Panc1 (cell line): ENCODE results near the gene GIPC3. TPM values are rescaled to one million over a fixed set of nuclear protein-coding genes. Genes with fewer than 3 reads are reported as not detected.

Source experiments
- ATAC-seq: fragments of 200-7000 bp; cut with Tn5 transposase; 2 replicates; pipeline ENCODE4 v1.9.1; 2020; ENCODE audit warnings: mild to moderate bottlenecking, moderate library complexity
- BruUV-seq: library from RNA; stranded (reverse); fragments of 400-500 nt; replicated peaks from 2 replicates; lab custom pipeline; 2021; lab: Mats Ljungman, UMichigan
- CTCF ChIA-PET: fragments of 300-600 bp; sonication (Branson Sonifier 250); formaldehyde crosslinking; loops from one replicate; lab custom pipeline; 2022; ENCODE audit warnings: antibody characterized with exemption; lab: Charles Lee
- POLR2A ChIA-PET: fragments of 300-600 bp; sonication (Branson Sonifier 250); formaldehyde crosslinking; loops from one replicate; lab custom pipeline; 2022; ENCODE audit warnings: antibody characterized with exemption; lab: Charles Lee
- DNase-seq: peaks from one replicate; pipeline ENCODE4 v3.0.0-alpha.2; 2010; ENCODE audit warnings: low read depth, low spot score
- H3K27ac ChIP-seq: 2 replicates; pipeline ENCODE4 v1.5.1; 2011; ENCODE audit warnings: mild to moderate bottlenecking, low read length, inconsistent platforms
- H3K27me3 ChIP-seq: fragments of 200-500 bp; sonication (Bioruptor generic); 2 replicates; pipeline ENCODE4 v1.6.0; 2014; ENCODE audit warnings: low read length, inconsistent platforms; ENCODE audit not compliant: control insufficient read depth, insufficient read depth
- H3K36me3 ChIP-seq: fragments of 200-500 bp; sonication (Bioruptor generic); 2 replicates; pipeline ENCODE4 v1.5.1; 2014; ENCODE audit warnings: inconsistent platforms, mild to moderate bottlenecking, low read length, moderate library complexity; ENCODE audit not compliant: control insufficient read depth, insufficient read depth
- H3K4me1 ChIP-seq: 2 replicates; pipeline ENCODE4 v1.5.1; 2011; ENCODE audit warnings: inconsistent platforms, mild to moderate bottlenecking, low read length, moderate library complexity; ENCODE audit not compliant: control insufficient read depth, insufficient read depth
- H3K4me3 ChIP-seq, 2 experiments: 2 replicates each; pipeline ENCODE4 v1.5.1; 2011 to 2012; ENCODE audit warnings: low read depth in 2 of 2, low read length in 2 of 2, mild to moderate bottlenecking in 2 of 2, inconsistent platforms in 1 of 2, moderate library complexity in 1 of 2
- H3K9me3 ChIP-seq: fragments of 200-500 bp; sonication (Bioruptor generic); 2 replicates; pipeline ENCODE4 v1.5.1; 2014; ENCODE audit warnings: low read depth, mild to moderate bottlenecking, inconsistent platforms, low read length, moderate library complexity; ENCODE audit not compliant: control insufficient read depth, insufficient read depth
- CTCF ChIP-seq: fragments of 450-650 bp; IDR thresholded peaks from 2 replicates; pipeline ENCODE4 v1.5.1; 2017; ENCODE audit warnings: mild to moderate bottlenecking
- POLR2AphosphoS5 ChIP-seq: IDR thresholded peaks from 2 replicates; pipeline ENCODE4 v1.6.1; 2012; ENCODE audit warnings: mild to moderate bottlenecking, low read depth, low read length, moderate library complexity
- SIN3A ChIP-seq: IDR thresholded peaks from 2 replicates; pipeline ENCODE4 v1.6.1; 2012; ENCODE audit warnings: low read depth, mild to moderate bottlenecking, low read length, moderate library complexity, borderline replicate concordance; ENCODE audit not compliant: insufficient read depth
- TCF7L2 ChIP-seq: IDR thresholded peaks from 2 replicates; pipeline ENCODE4 v1.6.1; 2011; ENCODE audit warnings: mild to moderate bottlenecking, low read depth, low read length, inconsistent platforms
- in situ Hi-C: cut with HindIII; loops from 2 replicates; pipeline ENCODE4 v1.10.0; 2016; ENCODE audit warnings: low sequenced_read_pairs, low pct_unique_long_range_greater_than_20kb
- intact Hi-C: fragments of 100-400 bp; cut with micrococcal nuclease; formaldehyde crosslinking; loops from one replicate; pipeline ENCODE4 v1.10.0; 2022; ENCODE audit not compliant: unreplicated experiment
- total RNA-seq: library from RNA; stranded (reverse); gene quantifications from one replicate; pipeline ENCODE4 v1.2.1, GENCODE V29; 2021; ENCODE audit not compliant: unreplicated experiment
- TF ChIP-seq, protein P1 (sequence below), 2 experiments: IDR thresholded peaks; 2 replicates each; pipeline ENCODE4 v1.6.1; 2011 to 2012; ENCODE audit warnings: low read depth in 2 of 2, control low read depth in 1 of 2, low read length in 1 of 2, mild to moderate bottlenecking in 1 of 2, moderate library complexity in 1 of 2; ENCODE audit not compliant: insufficient read depth in 1 of 2

Gene GIPC3
- total RNA-seq, 1 experiment from 2014 or later: 0.92 TPM

DNA sequence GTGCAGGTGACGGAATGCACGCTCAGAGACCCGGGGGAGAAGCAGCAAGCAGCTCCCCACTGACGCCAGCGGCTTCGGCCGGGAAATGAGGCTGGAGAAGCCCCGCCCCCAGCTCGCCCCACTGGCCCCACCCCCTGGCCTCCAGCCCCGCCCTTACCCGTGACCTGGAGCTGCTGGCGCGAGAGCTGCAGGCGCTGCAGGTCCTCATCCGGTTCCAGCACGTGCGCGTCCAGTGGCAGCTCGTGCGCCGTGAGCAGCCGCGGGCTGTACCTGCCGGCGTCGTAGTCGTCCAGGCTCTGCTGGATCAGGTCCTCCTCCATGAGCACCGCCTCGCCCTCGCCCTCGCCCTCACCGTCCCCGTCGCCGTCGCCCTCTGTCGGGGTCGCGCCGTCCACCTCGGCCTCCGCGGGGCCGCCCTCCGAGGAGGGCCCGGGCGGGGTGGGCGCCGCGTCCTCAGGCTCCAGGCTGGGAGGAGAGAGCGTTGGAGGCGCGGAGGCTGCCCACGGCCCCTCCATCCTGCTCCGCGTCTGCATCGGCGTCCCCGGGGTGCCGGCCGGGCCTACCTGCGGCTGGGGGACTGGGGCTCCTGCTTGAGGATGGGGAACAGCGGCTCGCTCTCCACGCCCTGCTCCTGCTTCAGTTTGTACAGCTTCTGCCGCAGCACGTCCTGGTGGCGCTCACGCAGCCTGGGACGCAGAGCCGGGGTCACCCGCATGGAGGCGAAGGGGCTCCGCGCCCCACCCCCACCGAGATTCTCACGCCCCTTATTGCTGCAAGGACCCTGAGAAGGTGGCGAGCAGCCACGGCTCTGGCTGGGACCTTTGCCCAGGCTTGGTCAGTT is 27.8 kb downstream of the GIPC3 start:
- no peaks in the 10 kb centered on the region for H3K36me3 ChIP-seq
- ATAC-seq: no peak
- no peaks in the 10 kb centered on the region for H3K9me3 ChIP-seq
- TF ChIP-seq TCF7L2: no peak
- no peak for TF ChIP-seq CTCF
- TF ChIP-seq POLR2AphosphoS5: no peak
- TF ChIP-seq SIN3A: no peak
- TF ChIP-seq, protein P1, sequence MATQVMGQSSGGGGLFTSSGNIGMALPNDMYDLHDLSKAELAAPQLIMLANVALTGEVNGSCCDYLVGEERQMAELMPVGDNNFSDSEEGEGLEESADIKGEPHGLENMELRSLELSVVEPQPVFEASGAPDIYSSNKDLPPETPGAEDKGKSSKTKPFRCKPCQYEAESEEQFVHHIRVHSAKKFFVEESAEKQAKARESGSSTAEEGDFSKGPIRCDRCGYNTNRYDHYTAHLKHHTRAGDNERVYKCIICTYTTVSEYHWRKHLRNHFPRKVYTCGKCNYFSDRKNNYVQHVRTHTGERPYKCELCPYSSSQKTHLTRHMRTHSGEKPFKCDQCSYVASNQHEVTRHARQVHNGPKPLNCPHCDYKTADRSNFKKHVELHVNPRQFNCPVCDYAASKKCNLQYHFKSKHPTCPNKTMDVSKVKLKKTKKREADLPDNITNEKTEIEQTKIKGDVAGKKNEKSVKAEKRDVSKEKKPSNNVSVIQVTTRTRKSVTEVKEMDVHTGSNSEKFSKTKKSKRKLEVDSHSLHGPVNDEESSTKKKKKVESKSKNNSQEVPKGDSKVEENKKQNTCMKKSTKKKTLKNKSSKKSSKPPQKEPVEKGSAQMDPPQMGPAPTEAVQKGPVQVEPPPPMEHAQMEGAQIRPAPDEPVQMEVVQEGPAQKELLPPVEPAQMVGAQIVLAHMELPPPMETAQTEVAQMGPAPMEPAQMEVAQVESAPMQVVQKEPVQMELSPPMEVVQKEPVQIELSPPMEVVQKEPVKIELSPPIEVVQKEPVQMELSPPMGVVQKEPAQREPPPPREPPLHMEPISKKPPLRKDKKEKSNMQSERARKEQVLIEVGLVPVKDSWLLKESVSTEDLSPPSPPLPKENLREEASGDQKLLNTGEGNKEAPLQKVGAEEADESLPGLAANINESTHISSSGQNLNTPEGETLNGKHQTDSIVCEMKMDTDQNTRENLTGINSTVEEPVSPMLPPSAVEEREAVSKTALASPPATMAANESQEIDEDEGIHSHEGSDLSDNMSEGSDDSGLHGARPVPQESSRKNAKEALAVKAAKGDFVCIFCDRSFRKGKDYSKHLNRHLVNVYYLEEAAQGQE (IDR thresholded peaks at IDR 0.05; ENCODE audit: insufficient read depth in 1 of 2, low read depth in 2 of 2, low read length in 1 of 2): no peak
- H3K4me1 ChIP-seq: peaks cover 19% of the 10 kb centered on the region
- in situ Hi-C loops: no loop called here
- intact Hi-C loops: no loop called here
- POLR2A ChIA-PET: no interaction called here
- CTCF ChIA-PET: interaction anchor here (0.6 kb wide), 1 partner anchor 25 kb away, joined by 4 read pairs; no protein-coding TSS in a partner anchor
- H3K27me3 ChIP-seq: no peaks in the 10 kb centered on the region
- BruUV-seq: no TSS peak
- no peak for DNase-seq
- no peak overlapping the region for H3K27ac ChIP-seq
- H3K4me3 ChIP-seq: no peak overlapping the region

DNA sequence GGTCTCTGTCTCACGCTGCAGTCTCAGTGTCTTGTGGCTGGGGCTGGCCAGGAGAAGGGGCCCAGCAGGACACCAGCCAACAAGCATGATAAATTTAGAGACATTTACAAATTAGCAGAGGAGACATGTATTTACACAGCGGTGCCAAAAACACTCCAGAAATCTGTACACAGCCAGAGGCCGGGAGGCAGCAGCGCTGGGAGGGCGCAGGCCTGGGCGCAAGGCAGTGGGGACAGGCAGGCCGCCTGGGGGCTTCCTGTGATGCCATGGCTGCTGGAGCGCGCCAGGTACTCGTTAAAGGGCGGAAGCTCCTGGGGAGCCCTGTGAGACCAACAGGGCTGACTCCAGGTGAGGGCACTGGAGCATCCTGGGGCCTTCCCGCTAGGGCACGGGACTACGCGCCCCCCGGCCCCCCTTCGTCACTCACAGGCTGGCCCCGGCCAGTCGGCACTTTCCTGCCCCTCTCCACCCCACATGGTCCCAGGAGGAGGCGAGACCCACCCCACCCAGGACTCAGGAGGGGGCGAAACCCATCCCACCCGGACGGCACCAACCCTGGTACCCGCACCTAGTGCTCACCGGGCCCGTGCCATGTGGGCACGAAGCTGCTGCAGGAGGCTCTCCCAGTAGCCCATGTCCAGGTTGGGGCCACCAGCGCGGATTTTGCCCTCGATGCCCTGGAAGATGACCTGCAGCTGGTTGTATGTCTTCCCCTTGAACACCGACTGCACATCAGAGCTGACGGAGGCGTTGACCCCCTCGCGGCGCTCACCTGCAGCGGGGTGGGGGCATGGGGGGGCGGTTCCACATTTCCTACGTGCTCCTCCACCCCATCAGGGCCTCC is 28.8 kb downstream of the GIPC3 start:
- in situ Hi-C loops (no loop called here), intact Hi-C loops (no loop called here)
- ATAC-seq (no peak), DNase-seq (no peak)
- ChIA-PET CTCF (interaction anchor here (0.6 kb wide), 1 partner anchor 26 kb away, joined by 4 read pairs; no protein-coding TSS in a partner anchor), POLR2A (no interaction called here)
- TF ChIP-seq SIN3A (no peak), CTCF (no peak), POLR2AphosphoS5 (no peak), TCF7L2 (no peak)
- no TSS peak for BruUV-seq
- no peak overlapping the region for H3K4me3 ChIP-seq
- H3K9me3 ChIP-seq: no peaks in the 10 kb centered on the region
- H3K27me3 ChIP-seq: no peaks in the 10 kb centered on the region
- no peaks in the 10 kb centered on the region for H3K36me3 ChIP-seq
- no peak overlapping the region for H3K27ac ChIP-seq
- H3K4me1 ChIP-seq: peaks cover 15% of the 10 kb centered on the region
